WTC11 (cell line): ENCODE measurements around the gene FAM227B. TPM values are rescaled to one million over a fixed set of nuclear protein-coding genes. Genes with fewer than 3 reads are reported as not detected.
"Not testable (repeated sequence)": the region's sequence is repeated elsewhere in the genome, so short reads cannot be mapped to it uniquely, and the experiment has no call there.

Experiments
- ATAC-seq: fragments of 200-7000 bp; cut with Tn5 transposase; 2 replicates; pipeline ENCODE4 v1.10.0; 2021; ENCODE audit warnings: mild to moderate bottlenecking, moderate library complexity
- CTCF ChIA-PET: fragments of 300-600 bp; sonication (Branson Sonifier 250); formaldehyde crosslinking; loops from one replicate; lab custom pipeline; 2021; ENCODE audit warnings: antibody characterized with exemption; lab: Charles Lee
- POLR2A ChIA-PET: fragments of 350-600 bp; sonication (Branson Sonifier 250); formaldehyde crosslinking; loops from one replicate; lab custom pipeline; 2021; ENCODE audit warnings: antibody characterized with exemption; lab: Charles Lee
- DNase-seq: peaks from one replicate; pipeline ENCODE4 v3.0.0; 2021; ENCODE audit warnings: low spot score
- H3K27ac Mint-ChIP-seq: 2 replicates; pipeline ENCODE4 v1.8.0; 2021; ENCODE audit warnings: mixed read lengths
- H3K27me3 Mint-ChIP-seq: 2 replicates; pipeline ENCODE4 v1.8.0; 2021; ENCODE audit warnings: low read depth, mild to moderate bottlenecking, moderate library complexity, mixed read lengths
- H3K36me3 Mint-ChIP-seq: 2 replicates; pipeline ENCODE4 v1.8.0; 2021; ENCODE audit warnings: mixed read lengths
- H3K4me1 Mint-ChIP-seq: 2 replicates; pipeline ENCODE4 v1.8.0; 2022; ENCODE audit warnings: mixed read lengths
- H3K4me3 Mint-ChIP-seq: 2 replicates; pipeline ENCODE4 v1.8.0; 2021; ENCODE audit warnings: mild to moderate bottlenecking, moderate library complexity, mixed read lengths
- H3K9me3 Mint-ChIP-seq: 2 replicates; pipeline ENCODE4 v1.8.0; 2021; ENCODE audit warnings: mixed read lengths
- EMX1 ChIP-seq: fragments of 250-450 bp; sonication (Bioruptor Pico); IDR thresholded peaks from 2 replicates; pipeline ENCODE4 v1.8.0; 2021; ENCODE audit warnings: mild to moderate bottlenecking
- FOXK1 ChIP-seq: sonication (generic); formaldehyde crosslinking; IDR thresholded peaks from 2 replicates; pipeline ENCODE4 v1.8.0; 2022; ENCODE audit warnings: mild to moderate bottlenecking, moderate library complexity, missing genetic modification reagents
- GTF2I ChIP-seq: fragments of 250-450 bp; sonication (Bioruptor Pico); conservative IDR thresholded peaks from 2 replicates; pipeline ENCODE4 v1.4.0; 2021; ENCODE audit warnings: mild to moderate bottlenecking
- MYBL2 ChIP-seq: sonication (generic); formaldehyde crosslinking; IDR thresholded peaks from 2 replicates; pipeline ENCODE4 v1.8.1; 2023; ENCODE audit warnings: mild to moderate bottlenecking, moderate library complexity, missing genetic modification reagents
- NFYB ChIP-seq: sonication (generic); formaldehyde crosslinking; conservative IDR thresholded peaks from 2 replicates; pipeline ENCODE4 v1.8.0; 2022; ENCODE audit warnings: low read depth, missing genetic modification reagents
- NR1H2 ChIP-seq: sonication (generic); formaldehyde crosslinking; IDR thresholded peaks from 2 replicates; pipeline ENCODE4 v1.9.0; 2021; ENCODE audit warnings: mild to moderate bottlenecking, moderate library complexity, missing genetic modification reagents
- PRRX2 ChIP-seq: fragments of 250-450 bp; sonication (Bioruptor Pico); IDR thresholded peaks from 2 replicates; pipeline ENCODE4 v1.8.0; 2021; ENCODE audit warnings: mild to moderate bottlenecking
- TP53 ChIP-seq: sonication (generic); formaldehyde crosslinking; IDR thresholded peaks from 2 replicates; pipeline ENCODE4 v1.8.1; 2023; ENCODE audit warnings: mild to moderate bottlenecking, missing genetic modification reagents
- ZNF138 ChIP-seq: sonication (generic); formaldehyde crosslinking; conservative IDR thresholded peaks from 2 replicates; pipeline ENCODE4 v1.8.1; 2022; ENCODE audit warnings: mild to moderate bottlenecking, moderate library complexity, missing genetic modification reagents
- ZNF671 ChIP-seq: fragments of 250-450 bp; sonication (Bioruptor Pico); IDR thresholded peaks from 2 replicates; pipeline ENCODE4 v1.8.0; 2021; ENCODE audit warnings: mild to moderate bottlenecking
- total RNA-seq: library from RNA; stranded (reverse); gene quantifications from 3 replicates; pipeline ENCODE4 v1.2.3, GENCODE V29; 2021
- TF ChIP-seq, protein P1 (sequence below): fragments of 250-450 bp; sonication (Bioruptor Pico); IDR thresholded peaks from 2 replicates; pipeline ENCODE4 v1.9.0; 2021; ENCODE audit warnings: mild to moderate bottlenecking
- TF ChIP-seq, protein P2 (sequence below): sonication (generic); formaldehyde crosslinking; IDR thresholded peaks from 2 replicates; pipeline ENCODE4 v1.8.1; 2023; ENCODE audit warnings: mild to moderate bottlenecking, moderate library complexity, missing genetic modification reagents
- TF ChIP-seq, protein P3 (sequence below): sonication (generic); formaldehyde crosslinking; IDR thresholded peaks from 2 replicates; pipeline ENCODE4 v1.8.0; 2023; ENCODE audit warnings: mild to moderate bottlenecking, missing genetic modification reagents
- TF ChIP-seq, protein P4 (sequence below): sonication (generic); formaldehyde crosslinking; IDR thresholded peaks from 2 replicates; pipeline ENCODE4 v1.8.1; 2023; ENCODE audit warnings: mild to moderate bottlenecking, missing genetic modification reagents
- TF ChIP-seq, protein P5 (sequence below): fragments of 250-450 bp; sonication (Bioruptor Pico); IDR thresholded peaks from 2 replicates; pipeline ENCODE4 v1.9.0; 2021; ENCODE audit warnings: moderate library complexity, mild to moderate bottlenecking, inconsistent platforms, borderline replicate concordance
- TF ChIP-seq, protein P6 (sequence below): sonication (generic); formaldehyde crosslinking; IDR thresholded peaks from 2 replicates; pipeline ENCODE4 v1.8.1; 2023; ENCODE audit warnings: mild to moderate bottlenecking, missing genetic modification reagents, moderate library complexity

The FAM227B gene
- total RNA-seq, 1 experiment from 2014 or later = 6.8 TPM

DNA sequence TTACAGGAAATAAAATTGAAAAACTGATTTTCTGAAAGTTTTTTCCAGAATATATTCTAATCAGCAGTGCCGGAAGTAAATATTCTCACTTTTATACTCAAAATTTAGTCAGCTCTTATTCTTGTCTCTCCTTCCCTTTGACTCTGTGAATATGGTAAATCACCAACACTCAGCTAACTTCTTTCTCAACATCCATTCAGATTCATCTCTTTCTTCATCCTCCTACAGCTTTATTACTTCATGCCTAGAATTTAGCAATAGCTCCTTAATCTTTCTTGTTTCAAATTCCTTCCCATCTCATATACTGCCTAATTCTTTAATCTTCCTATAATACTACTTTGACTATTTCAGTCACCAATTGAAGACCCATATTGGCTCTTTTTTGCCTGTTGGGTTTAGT is 129.7 kb downstream of the FAM227B start:
- Mint-ChIP-seq H3K27ac (no peak overlapping the region), H3K4me1 (0 out of 2 replicates have a peak, but pooled peaks cover 3% of the 10 kb centered on the region), H3K9me3 (no peaks in the 10 kb centered on the region), H3K36me3 (no peaks in the 10 kb centered on the region), H3K4me3 (no peak overlapping the region), H3K27me3 (no peaks in the 10 kb centered on the region)
- ChIA-PET POLR2A (no interaction called here), CTCF (interaction anchor here (1.0 to 1.9 kb wide), 2 partner anchors 20 to 255 kb away, joined by 3 to 6 read pairs; no protein-coding TSS in a partner anchor)
- no peak for ATAC-seq
- DNase-seq = no peak
- TF ChIP-seq MYBL2 (CRISPR knock-in tag) (no peak), ZNF138 (CRISPR knock-in tag) (no peak), GTF2I (CRISPR knock-in tag) (no peak), NFYB (no peak), TP53 (CRISPR knock-in tag) (no peak), EMX1 (CRISPR knock-in tag) (no peak), ZNF671 (CRISPR knock-in tag) (no peak), NR1H2 (CRISPR knock-in tag) (no peak), FOXK1 (CRISPR knock-in tag) (no peak), PRRX2 (CRISPR knock-in tag) (no peak)
- TF ChIP-seq, protein P1, sequence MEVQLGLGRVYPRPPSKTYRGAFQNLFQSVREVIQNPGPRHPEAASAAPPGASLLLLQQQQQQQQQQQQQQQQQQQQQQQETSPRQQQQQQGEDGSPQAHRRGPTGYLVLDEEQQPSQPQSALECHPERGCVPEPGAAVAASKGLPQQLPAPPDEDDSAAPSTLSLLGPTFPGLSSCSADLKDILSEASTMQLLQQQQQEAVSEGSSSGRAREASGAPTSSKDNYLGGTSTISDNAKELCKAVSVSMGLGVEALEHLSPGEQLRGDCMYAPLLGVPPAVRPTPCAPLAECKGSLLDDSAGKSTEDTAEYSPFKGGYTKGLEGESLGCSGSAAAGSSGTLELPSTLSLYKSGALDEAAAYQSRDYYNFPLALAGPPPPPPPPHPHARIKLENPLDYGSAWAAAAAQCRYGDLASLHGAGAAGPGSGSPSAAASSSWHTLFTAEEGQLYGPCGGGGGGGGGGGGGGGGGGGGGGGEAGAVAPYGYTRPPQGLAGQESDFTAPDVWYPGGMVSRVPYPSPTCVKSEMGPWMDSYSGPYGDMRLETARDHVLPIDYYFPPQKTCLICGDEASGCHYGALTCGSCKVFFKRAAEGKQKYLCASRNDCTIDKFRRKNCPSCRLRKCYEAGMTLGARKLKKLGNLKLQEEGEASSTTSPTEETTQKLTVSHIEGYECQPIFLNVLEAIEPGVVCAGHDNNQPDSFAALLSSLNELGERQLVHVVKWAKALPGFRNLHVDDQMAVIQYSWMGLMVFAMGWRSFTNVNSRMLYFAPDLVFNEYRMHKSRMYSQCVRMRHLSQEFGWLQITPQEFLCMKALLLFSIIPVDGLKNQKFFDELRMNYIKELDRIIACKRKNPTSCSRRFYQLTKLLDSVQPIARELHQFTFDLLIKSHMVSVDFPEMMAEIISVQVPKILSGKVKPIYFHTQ (CRISPR knock-in tag) = no peak
- TF ChIP-seq, protein P2, sequence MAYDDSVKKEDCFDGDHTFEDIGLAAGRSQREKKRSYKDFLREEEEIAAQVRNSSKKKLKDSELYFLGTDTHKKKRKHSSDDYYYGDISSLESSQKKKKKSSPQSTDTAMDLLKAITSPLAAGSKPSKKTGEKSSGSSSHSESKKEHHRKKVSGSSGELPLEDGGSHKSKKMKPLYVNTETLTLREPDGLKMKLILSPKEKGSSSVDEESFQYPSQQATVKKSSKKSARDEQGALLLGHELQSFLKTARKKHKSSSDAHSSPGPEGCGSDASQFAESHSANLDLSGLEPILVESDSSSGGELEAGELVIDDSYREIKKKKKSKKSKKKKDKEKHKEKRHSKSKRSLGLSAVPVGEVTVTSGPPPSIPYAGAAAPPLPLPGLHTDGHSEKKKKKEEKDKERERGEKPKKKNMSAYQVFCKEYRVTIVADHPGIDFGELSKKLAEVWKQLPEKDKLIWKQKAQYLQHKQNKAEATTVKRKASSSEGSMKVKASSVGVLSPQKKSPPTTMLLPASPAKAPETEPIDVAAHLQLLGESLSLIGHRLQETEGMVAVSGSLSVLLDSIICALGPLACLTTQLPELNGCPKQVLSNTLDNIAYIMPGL (CRISPR knock-in tag) = no peak
- TF ChIP-seq, protein P3, sequence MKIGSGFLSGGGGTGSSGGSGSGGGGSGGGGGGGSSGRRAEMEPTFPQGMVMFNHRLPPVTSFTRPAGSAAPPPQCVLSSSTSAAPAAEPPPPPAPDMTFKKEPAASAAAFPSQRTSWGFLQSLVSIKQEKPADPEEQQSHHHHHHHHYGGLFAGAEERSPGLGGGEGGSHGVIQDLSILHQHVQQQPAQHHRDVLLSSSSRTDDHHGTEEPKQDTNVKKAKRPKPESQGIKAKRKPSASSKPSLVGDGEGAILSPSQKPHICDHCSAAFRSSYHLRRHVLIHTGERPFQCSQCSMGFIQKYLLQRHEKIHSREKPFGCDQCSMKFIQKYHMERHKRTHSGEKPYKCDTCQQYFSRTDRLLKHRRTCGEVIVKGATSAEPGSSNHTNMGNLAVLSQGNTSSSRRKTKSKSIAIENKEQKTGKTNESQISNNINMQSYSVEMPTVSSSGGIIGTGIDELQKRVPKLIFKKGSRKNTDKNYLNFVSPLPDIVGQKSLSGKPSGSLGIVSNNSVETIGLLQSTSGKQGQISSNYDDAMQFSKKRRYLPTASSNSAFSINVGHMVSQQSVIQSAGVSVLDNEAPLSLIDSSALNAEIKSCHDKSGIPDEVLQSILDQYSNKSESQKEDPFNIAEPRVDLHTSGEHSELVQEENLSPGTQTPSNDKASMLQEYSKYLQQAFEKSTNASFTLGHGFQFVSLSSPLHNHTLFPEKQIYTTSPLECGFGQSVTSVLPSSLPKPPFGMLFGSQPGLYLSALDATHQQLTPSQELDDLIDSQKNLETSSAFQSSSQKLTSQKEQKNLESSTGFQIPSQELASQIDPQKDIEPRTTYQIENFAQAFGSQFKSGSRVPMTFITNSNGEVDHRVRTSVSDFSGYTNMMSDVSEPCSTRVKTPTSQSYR (CRISPR knock-in tag) = no peak
- TF ChIP-seq, protein P4, sequence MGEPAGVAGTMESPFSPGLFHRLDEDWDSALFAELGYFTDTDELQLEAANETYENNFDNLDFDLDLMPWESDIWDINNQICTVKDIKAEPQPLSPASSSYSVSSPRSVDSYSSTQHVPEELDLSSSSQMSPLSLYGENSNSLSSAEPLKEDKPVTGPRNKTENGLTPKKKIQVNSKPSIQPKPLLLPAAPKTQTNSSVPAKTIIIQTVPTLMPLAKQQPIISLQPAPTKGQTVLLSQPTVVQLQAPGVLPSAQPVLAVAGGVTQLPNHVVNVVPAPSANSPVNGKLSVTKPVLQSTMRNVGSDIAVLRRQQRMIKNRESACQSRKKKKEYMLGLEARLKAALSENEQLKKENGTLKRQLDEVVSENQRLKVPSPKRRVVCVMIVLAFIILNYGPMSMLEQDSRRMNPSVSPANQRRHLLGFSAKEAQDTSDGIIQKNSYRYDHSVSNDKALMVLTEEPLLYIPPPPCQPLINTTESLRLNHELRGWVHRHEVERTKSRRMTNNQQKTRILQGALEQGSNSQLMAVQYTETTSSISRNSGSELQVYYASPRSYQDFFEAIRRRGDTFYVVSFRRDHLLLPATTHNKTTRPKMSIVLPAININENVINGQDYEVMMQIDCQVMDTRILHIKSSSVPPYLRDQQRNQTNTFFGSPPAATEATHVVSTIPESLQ (CRISPR knock-in tag) = no peak
- TF ChIP-seq, protein P5, sequence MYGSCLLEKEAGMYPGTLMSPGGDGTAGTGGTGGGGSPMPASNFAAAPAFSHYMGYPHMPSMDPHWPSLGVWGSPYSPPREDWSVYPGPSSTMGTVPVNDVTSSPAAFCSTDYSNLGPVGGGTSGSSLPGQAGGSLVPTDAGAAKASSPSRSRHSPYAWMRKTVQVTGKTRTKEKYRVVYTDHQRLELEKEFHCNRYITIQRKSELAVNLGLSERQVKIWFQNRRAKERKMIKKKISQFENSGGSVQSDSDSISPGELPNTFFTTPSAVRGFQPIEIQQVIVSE (CRISPR knock-in tag) = no peak
- TF ChIP-seq, protein P6, sequence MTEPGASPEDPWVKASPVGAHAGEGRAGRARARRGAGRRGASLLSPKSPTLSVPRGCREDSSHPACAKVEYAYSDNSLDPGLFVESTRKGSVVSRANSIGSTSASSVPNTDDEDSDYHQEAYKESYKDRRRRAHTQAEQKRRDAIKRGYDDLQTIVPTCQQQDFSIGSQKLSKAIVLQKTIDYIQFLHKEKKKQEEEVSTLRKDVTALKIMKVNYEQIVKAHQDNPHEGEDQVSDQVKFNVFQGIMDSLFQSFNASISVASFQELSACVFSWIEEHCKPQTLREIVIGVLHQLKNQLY (CRISPR knock-in tag) = no peak

DNA sequence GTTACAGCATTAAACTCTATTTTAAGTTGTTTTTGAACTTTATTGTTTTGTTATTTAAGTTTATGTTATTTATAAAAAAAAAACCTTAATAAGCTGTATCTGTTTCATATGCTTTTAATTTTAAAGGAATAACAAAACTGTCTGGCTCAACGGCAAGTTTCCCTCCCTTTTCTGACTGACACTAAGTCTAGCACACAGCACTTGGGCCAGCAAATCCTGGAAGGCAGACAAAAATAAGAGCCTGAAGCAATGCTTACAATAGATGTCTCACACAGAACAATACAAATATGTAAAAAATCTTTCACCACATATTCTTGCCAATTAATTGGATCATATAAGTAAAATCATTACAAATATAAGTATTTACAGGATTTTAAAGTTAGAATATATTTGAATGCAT is 135.2 kb downstream of the FAM227B start:
- ATAC-seq, H3K4me3 Mint-ChIP-seq, H3K27me3 Mint-ChIP-seq, H3K36me3 Mint-ChIP-seq, POLR2A ChIA-PET, H3K9me3 Mint-ChIP-seq, H3K4me1 Mint-ChIP-seq, H3K27ac Mint-ChIP-seq, CTCF ChIA-PET, DNase-seq: not testable (repeated sequence)

DNA sequence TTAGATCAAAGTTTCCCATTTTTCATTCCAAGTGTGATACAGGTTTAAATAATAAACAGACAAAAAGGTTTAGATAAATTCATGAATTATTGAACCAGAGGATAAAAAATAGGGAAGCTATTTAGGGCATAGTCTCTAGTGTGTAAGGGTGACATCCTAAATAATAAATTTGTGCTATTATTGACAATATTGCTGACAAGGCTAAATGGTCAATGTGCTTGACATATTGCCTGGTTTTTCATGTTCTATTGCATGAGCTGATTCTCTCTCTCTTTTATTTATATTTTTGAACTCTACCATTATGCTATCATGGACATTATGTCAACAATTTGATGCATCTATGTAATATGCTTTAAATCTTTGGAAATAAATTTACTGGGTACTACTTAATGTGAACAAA is 141.6 kb downstream of the FAM227B start:
- CTCF ChIA-PET, H3K27me3 Mint-ChIP-seq, POLR2A ChIA-PET, H3K27ac Mint-ChIP-seq, H3K36me3 Mint-ChIP-seq, H3K4me1 Mint-ChIP-seq, ATAC-seq, H3K9me3 Mint-ChIP-seq, H3K4me3 Mint-ChIP-seq, DNase-seq: not testable (repeated sequence)

DNA sequence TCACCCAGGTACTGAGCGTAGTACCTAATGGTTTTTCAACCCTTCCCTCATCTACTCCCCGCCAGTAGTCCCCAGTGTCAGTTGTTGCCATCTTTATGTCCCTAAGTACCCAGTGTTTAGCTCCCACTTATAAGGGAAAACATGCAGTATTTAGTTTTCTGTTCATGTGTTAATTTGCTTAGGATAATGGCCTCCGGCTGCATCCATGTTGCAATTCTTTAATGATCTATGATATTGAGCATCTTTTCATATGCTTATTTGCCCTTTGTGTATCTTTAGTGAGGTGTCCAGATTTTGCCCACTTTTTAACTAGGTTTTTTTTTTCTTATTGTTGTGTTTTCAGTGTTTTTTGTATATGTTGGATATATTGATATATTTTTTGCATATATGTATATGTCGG is 142.6 kb downstream of the FAM227B start:
- not testable (repeated sequence) for H3K4me1 Mint-ChIP-seq

More for the DNA sequence above, 142.6 kb downstream of the FAM227B start:
- H3K36me3 Mint-ChIP-seq, DNase-seq, H3K4me3 Mint-ChIP-seq, H3K27me3 Mint-ChIP-seq, POLR2A ChIA-PET, H3K27ac Mint-ChIP-seq, CTCF ChIA-PET, H3K9me3 Mint-ChIP-seq, ATAC-seq: not testable (repeated sequence)
